Epithelial cell of esophagus (primary cell): Measurements from ENCODE around the gene FXYD6.

ENCODE experiments used
- DNase-seq: peaks from one replicate; pipeline ENCODE4 v3.0.0; 2010; ENCODE audit warnings: low read depth
- H3K4me3 ChIP-seq: 2 replicates; pipeline ENCODE4 v1.5.1; 2011; ENCODE audit warnings: mild to moderate bottlenecking, low read length, control low read depth
- TF ChIP-seq, protein P1 (sequence below): IDR thresholded peaks from 2 replicates; pipeline ENCODE4 v1.5.1; 2011; ENCODE audit warnings: low read depth, mild to moderate bottlenecking, low read length, control low read depth, inconsistent platforms; ENCODE audit not compliant: insufficient read depth; ENCODE audit errors: missing control alignments

Gene FXYD6

DNA sequence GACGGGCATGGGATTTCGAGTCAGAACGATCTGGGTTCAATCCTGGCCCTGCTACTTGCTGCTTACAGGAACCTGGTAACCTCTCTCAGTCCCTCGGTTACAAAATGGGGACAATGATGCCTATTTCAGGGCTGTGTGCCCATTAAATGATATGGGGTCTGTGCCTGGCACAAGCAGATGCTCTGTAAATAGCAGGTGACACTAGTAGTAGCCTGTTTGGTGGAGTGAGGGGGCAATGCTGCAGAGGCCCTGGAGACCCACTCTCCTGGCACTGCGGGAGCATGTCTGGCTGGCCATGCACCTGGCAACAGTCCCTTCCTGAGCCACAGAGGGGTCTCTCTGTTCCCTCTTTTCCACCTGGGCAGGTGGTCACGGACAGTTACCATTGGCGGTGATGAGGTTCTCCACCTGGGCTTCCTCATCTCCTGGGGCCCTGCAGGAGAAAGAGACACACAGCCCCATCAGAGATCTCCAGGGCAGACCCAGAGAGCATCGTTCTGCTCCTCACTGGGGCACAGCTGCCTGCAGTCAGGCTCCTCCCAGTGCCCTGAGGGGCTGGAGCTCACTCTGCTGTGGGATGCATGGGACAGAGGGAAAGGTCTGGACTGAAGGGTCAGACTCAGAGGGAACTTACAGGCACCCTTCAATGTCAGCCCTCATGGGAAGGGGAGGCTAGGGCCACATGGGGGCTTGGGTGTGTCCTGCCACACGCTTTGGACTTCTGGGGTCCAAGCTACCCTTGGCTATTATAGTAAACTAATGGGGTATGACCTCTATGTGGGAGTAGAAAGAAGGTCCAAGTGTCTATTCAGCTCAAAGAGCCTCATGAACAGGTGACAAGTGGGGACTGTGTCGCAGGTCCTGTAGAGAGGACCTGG, 36.3 kb downstream of the FXYD6 start:
- TF ChIP-seq, protein P1, sequence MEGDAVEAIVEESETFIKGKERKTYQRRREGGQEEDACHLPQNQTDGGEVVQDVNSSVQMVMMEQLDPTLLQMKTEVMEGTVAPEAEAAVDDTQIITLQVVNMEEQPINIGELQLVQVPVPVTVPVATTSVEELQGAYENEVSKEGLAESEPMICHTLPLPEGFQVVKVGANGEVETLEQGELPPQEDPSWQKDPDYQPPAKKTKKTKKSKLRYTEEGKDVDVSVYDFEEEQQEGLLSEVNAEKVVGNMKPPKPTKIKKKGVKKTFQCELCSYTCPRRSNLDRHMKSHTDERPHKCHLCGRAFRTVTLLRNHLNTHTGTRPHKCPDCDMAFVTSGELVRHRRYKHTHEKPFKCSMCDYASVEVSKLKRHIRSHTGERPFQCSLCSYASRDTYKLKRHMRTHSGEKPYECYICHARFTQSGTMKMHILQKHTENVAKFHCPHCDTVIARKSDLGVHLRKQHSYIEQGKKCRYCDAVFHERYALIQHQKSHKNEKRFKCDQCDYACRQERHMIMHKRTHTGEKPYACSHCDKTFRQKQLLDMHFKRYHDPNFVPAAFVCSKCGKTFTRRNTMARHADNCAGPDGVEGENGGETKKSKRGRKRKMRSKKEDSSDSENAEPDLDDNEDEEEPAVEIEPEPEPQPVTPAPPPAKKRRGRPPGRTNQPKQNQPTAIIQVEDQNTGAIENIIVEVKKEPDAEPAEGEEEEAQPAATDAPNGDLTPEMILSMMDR = no peak
- H3K4me3 ChIP-seq = no peak overlapping the region
- DNase-seq = no peak

DNA sequence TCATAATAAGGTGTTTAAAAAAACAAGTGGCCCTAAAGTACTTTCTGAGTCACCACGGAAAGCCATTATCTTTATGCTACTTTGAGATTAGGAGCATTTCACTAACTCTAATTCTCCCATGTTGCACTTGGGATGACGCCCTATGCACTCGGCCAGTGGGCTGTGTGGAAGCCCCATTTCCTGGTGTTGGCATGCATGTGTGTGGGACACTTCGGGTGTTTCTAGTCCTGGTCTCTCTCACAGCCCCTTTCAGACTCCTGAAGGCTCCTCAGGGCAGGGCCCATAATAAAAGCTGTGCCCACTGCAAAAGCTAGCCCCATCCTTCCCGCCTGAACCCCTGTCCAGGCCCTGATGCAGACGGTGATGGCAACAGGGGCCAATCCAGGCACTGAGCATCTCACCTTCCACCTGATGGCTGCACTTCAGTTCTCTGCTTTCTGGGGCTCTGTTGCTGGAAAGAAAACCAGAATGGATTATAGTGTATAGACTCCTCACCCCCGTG, 37.0 kb downstream of the FXYD6 start:
- DNase-seq = no peak
- TF ChIP-seq, protein P1 = no peak
- no peak overlapping the region for H3K4me3 ChIP-seq

DNA sequence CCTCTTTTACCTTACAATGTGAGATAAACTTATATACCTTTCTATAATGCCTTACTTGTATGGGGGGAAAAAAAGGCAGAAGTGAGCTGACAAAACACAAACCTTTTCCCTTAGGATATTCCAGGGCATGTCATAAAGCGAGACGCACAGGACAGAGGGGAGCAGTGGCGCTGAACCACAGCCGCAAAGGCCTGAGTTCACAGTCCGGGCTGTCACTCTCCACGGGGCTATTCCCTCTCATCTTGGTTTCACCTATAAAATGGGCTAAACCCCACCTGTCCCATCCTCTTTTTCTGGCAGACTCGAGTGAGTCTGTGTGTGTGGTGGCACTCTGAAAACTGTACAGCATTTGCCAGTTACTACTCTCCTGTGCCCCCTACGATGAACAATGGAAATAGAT, 37.6 kb downstream of the FXYD6 start:
- H3K4me3 ChIP-seq = no peak overlapping the region
- TF ChIP-seq, protein P1 = no peak
- no peak for DNase-seq

DNA sequence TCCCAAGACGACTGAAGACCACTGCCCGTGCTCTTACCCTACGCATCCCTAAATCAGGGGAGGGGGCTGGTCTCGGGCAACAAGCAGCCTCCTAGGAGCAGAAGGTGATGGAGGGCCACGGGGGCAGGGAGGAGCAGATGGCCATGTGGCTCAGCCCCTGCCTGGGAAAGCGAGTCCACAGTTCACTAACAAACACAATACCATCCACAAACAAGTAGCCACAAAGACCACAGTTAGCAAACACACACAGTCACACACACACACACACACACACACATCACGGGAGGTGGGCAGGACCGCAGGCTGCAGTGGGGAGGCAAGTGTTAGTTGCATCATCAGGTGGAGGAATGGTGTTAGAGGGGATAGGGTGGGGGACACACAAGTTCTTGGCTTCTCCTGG, 38.7 kb downstream of the FXYD6 start:
- DNase-seq = no peak
- TF ChIP-seq, protein P1 = no peak
- H3K4me3 ChIP-seq = no peak overlapping the region

DNA sequence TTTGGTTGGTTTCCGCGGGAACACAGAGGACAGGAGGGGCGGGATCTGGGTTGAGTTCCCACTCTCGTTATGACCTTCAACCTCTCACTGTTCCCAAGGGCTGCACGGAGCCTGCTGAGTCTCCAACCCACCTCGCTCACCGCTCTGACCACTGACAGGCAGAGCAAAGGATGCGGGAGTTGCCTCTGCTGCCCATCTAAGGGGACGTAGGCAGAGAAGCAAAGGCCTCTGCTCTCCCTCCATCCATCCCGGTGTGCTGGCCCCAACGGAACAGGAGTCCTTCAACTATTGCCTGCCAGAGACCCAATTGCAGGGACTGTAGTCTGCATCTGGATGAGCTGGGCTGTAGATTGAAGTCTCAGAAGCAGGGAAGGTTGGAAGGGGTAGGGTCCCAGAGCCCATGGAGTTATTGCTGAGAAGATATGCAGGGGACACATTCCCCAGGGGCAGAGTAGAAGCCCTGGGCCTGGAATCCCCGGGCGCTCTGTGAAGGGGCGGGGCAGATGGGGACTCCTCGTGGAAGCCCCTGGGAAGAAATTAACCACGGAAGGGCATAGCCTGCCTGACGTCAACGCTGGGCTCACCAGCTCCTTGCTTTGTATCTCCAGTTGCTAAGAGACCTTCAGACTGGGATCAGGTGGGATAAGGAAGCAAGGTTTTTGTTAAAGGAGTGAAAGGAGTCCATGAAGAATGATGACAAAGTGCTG, 39.2 kb downstream of the FXYD6 start:
- TF ChIP-seq, protein P1 = no peak
- no peak for DNase-seq
- H3K4me3 ChIP-seq = no peak overlapping the region

DNA sequence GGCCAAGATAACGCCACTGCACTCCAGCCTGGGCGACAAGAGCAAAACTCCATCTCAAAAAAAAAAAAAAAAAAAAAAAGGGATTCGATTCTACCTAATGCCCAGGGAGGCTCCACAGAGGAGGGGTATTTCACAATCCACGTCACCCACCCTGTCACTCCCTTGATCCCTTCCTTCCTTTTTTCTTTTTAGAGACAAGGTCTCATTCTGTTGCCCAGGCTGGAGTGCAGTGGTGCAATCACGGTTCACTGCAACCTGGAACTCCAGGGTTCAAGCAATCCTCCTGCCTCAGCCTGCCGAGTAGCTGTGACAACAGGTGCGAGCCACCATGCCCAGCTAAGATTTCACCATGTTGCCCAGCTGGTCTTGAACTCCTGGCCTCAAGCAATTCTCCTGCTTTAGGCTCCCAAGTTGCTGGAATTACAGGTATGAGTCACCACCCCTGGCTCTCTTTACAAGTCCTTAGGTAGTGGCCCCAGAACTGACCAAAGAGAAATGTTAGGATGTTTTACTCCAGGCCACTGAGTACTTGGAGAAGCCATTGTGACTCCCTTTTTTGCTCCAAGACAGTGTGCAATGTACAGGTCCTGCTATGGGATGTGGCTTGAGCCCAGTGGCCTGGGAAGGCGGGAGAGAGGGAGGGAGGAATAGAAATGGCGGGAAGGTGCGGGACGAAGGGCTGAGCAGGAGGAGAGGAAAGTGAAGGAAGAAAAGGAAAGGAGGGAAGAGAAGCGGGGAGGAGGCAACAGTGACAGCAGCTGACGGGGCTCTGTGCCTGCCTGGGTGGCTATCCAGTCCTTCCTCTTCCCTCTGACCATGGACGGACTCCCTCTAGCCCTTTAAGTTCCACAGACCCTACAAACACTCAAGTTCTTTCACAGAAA, 40.1 kb downstream of the FXYD6 start:
- H3K4me3 ChIP-seq = no peak overlapping the region
- DNase-seq = no peak
- TF ChIP-seq, protein P1 = no peak
